IPS-18c (cell line): ENCODE measurements around the gene SLC2A10.

Source experiments
- H3K4me3 ChIP-seq: 2 replicates; pipeline ENCODE4 v1.7.0; 2013; ENCODE audit warnings: low read depth, mild to moderate bottlenecking, low read length, moderate library complexity; ENCODE audit not compliant: insufficient read depth
- H3K9me3 ChIP-seq: one replicate; pipeline ENCODE4 v1.6.1; 2013; ENCODE audit warnings: mild to moderate bottlenecking, low read length, moderate library complexity; ENCODE audit not compliant: control insufficient read depth, insufficient read depth

SLC2A10 gene

DNA sequence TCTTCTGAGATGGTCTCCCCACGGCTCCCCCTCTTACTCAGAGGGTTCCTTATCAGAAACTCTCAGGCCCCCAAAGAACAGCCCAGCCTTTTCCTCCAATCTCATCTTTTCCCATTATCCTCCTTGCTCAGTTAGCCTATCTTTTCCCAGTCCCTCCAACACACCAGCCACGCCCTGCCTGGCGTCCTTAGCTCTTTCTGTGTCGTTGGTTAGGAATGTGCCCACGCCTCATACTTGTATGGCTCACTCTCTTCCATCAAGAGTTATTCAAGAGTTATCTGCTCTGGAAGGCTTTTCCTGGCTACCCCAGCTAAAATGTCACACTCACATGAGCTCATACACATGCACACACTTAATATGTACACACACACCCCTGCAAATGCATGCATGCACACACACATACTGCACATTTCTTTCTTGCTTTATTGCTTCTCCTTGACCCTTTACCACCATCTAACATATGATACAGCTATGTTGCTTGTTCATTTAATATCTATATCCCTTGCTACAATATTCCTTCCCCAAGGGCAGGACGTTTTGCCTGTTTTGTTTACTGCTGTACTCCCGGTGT is 37.6 kb downstream of the SLC2A10 start:
- Histone ChIP-seq H3K9me3 (peaks cover 2% of the 10 kb centered on the region), H3K4me3 (no peak overlapping the region)

DNA sequence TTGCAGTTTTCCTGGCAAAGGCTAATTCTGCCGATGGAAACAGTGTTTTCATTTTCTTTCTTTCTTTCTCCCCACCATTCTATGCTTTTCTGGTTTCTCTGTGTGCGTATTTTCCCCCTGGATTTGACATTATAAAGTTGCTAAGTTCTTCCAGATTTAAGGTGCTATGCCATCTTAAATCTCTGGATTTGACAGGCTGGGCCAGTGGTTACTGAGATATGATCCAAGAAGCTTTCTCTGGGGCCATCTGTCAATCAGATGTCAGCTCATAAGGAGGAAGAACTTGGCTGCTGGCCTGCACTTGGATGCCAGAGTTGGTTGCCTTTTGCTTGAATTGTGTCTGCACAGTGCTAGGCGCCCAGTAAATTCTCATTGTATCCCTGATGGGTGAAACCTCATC is 39.7 kb downstream of the SLC2A10 start:
- no peak overlapping the region for H3K4me3 ChIP-seq
- peaks cover 2% of the 10 kb centered on the region for H3K9me3 ChIP-seq

DNA sequence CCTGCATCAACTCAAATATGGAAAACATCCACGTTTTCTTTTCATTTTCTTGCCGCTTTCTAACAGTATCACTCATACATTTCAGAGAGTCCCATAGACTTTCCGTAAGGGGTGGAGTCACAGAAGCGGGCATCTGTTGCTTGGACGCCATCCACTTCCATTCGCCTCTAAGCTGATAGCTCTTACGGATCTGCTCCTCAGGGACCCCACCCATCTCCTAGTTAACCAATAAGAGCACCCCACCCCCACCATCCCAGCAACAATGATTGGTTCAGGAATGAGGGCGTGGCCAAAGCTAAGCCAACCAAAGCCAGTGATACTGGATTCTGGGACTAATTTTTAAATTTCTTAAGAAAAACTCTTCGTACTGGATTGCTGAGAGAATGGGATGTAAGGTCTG is 42.4 kb downstream of the SLC2A10 start:
- Histone ChIP-seq H3K4me3 (no peak overlapping the region), H3K9me3 (peaks cover 2% of the 10 kb centered on the region)

GRCh38 chr20:46752728-46753127 is 43.3 kb downstream of the SLC2A10 start:
- no peaks in the 10 kb centered on the region for H3K9me3 ChIP-seq
- H3K4me3 ChIP-seq, result no peak overlapping the region

GRCh38 chr20:46755483-46756413 is 46.3 kb downstream of the SLC2A10 start:
- Histone ChIP-seq H3K9me3 (no peaks in the 10 kb centered on the region), H3K4me3 (no peak overlapping the region)

DNA sequence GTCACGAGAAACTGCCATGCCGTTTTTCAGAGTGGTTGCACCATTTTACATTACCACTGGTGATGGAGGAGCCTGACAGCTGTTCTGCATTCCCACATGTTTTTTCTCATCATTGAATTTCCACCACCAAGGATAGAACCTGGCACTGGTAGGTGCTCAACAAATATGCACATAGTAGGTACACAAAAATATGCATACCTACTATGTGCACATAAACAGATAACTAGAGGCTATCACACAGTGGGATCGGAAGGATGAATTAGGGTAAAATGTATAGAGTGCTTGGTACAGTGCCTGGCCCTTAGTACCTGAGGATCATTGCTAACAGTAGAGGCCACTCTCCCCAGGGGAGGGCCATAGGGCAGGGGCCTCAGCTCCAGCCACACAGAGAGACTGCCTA is 47.0 kb downstream of the SLC2A10 start:
- H3K9me3 ChIP-seq, result no peaks in the 10 kb centered on the region
- no peak overlapping the region for H3K4me3 ChIP-seq

GRCh38 chr20:46757135-46757534 is 47.7 kb downstream of the SLC2A10 start:
- H3K9me3 ChIP-seq, result no peaks in the 10 kb centered on the region

DNA sequence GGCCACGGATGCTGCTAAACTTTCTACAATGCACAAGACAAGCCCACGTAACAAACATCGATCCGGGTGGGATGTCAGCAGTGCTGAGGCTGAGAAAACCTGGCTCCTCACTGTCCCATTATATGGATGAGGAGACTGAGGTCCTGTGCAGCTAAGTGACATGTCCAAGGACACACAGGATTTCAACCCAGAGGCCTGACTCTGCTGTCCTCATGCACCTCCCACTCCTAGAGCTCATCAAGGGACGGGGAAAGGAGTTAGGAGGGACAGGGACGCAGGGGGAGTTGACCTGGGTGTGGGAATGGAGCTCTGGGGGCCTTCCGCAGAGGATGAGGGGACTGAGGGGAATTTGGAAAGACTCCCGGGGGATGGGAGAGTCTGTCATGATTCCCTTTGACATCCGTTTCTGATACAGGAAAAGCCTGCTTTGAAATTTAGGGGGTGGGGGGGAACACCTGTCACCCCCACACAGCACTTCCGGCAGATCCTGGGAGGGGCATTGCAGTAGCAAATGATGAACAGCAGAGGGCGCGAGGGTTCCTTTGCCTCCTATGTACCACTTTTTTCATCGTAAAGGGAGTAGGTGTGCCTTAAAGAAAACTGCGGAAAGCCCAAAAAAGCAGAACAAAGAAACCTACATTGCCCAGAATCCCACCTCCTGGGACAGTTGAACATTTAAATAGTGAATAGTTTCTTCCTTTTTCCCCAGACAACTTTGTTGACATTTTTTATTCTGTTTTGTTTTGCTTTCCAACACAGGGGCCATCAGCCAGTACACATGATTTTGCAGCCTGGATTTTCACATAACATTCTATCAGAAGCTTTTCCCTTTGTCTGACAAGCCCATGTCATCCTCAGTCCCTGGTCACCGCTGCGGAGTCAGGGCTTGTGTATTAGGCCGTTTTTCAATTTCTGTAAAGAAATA is 48.6 kb downstream of the SLC2A10 start:
- no peaks in the 10 kb centered on the region for H3K9me3 ChIP-seq
- no peak overlapping the region for H3K4me3 ChIP-seq

More at GRCh38 chr20:46757135-46757534, 47.7 kb downstream of the SLC2A10 start:
- H3K4me3 ChIP-seq, result no peak overlapping the region

DNA sequence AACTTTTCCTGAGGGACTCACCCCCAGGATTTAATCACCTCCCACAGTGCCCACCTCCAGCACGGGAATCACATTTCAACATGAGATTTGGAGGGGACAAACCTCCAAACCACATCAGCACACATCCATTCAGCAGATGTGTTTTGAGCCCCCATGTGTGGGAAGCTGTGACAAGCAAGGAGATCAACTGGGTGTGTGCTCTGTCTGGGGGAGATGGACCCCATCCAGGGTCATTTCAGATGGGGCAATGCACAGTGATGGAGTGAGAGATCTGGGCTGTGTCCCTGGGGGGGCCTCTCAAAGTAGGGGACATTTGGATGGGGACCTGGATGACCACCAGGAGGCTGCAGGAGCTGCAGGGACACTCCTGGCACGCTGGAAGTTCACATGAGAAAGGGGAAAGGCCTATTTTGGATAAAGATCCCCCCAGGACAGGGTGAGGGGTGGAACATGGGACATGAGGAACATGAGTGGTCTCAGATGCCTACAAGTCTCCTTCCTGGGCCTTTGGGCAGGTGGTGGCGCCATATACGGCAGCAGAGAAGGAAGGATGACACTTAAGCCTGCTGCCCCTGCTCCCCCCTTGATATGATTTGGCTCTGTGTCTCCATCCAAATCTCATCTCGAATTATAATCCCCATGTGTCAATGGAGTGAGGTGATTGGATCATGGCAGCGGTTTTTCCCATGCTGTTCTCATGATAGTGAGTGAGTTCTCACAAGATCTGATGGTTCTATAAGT is 49.6 kb downstream of the SLC2A10 start:
- H3K9me3 ChIP-seq, result no peaks in the 10 kb centered on the region
- no peak overlapping the region for H3K4me3 ChIP-seq

GRCh38 chr20:46761566-46761965 is 52.1 kb downstream of the SLC2A10 start:
- H3K9me3 ChIP-seq, result no peaks in the 10 kb centered on the region
- no peak overlapping the region for H3K4me3 ChIP-seq

DNA sequence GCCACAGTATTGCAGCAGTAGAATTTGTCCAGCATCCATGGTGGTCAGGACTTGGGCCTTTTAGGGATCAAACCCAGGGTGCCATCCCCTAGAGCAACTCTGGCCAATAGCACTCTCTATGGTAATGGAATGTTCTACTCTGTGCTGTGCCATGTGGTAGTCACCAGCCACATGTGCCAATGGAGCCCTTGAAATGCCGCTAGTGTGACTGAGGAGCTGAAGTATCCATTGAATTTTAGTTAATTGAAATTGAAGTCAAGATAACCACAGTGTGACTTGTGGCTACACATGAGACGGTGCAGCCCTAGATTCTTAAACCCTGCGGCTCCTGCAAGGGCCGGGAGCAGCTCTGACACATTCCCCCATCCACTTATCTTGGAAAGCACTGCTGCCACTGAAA is 54.6 kb downstream of the SLC2A10 start:
- H3K9me3 ChIP-seq, result no peaks in the 10 kb centered on the region
- H3K4me3 ChIP-seq, result no peak overlapping the region

- no peaks in the 10 kb centered on the region for H3K9me3 ChIP-seq
- H3K4me3 ChIP-seq, result no peak overlapping the region
Observed at GRCh38 chr20:46765506-46766120, 56.2 kb downstream of the SLC2A10 start.

DNA sequence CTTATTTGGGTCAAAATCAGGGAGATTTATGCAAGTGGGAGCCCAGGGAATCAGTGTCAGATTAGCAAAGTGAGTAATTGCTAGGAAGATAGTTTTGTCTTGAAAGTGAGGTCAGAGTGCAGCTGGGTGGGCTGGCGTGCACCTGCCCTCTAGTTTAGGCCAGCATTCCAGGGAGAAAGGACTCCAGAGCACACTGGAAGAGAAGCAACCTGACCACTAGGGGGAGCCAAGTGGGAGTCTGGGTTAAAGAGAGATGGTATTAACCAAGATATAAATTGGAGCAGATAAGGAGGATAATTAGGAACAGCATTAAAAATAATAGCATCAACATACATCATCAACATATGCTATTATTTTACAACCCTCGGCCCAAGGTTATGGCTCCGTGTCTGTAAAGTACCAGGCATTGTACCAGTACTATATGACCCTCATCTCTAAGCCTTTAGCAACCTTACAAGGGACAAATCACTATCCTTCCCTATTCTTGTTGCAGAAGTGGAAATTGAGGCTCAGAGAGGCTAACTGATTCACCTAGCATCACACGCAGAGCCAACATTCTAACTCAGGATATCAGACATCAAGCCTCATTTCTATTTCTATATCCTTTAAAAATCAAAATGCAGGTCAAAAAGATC is 57.8 kb downstream of the SLC2A10 start:
- Histone ChIP-seq H3K4me3 (no peak overlapping the region), H3K9me3 (no peaks in the 10 kb centered on the region)

DNA sequence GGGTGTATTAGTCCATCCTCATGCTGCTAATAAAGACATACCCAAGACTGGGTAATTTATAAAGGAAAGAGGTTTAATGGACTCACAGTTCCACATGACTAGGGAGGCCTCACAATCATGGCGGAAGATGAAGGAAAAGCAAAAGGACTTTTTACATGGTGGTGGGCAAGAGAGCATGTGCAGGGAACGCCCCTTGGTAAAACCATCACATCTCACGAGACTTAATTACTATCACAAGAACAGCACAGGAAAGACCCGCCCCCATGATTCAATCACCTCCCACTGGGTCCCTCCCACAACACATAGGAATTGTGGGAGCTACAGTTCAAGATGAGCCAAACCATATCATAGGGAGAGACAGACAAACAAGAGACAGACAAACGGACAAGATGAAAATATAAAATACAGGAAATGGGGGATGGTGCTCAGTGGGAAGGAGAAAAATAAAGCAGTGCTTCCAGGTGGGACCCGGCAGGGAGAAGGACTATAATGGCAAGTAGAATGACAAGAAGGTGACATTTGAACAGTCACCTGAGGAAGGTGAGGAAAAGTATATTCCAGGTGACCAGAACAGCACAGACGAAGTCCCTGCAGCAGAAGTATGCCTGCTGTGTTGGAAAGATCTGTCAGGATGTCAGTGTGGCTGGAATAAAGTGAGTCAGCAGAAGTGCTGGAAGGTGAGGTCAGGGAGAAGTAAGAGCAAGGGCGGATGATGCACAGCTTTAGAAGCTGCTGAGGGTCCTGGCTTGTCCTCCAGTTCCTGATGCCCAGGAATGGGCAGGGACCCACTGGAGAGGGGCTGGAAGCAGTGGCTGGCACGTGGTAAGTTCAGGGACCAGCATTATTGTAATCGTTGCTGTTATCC is 61.1 kb downstream of the SLC2A10 start:
- Histone ChIP-seq H3K4me3 (no peak overlapping the region), H3K9me3 (no peaks in the 10 kb centered on the region)

GRCh38 chr20:46771195-46771588 is 61.7 kb downstream of the SLC2A10 start:
- Histone ChIP-seq H3K9me3 (no peaks in the 10 kb centered on the region), H3K4me3 (no peak overlapping the region)
